Suppressor macrophage treated with lipopolysaccharide for 1 hour (primary cell): ENCODE measurements around the gene ZNF3.

Experiments used
- DNase-seq, 3 donors: peaks; one replicate each; pipeline ENCODE4 v3.0.0-alpha.2; 2020 to 2022

The ZNF3 gene

DNA sequence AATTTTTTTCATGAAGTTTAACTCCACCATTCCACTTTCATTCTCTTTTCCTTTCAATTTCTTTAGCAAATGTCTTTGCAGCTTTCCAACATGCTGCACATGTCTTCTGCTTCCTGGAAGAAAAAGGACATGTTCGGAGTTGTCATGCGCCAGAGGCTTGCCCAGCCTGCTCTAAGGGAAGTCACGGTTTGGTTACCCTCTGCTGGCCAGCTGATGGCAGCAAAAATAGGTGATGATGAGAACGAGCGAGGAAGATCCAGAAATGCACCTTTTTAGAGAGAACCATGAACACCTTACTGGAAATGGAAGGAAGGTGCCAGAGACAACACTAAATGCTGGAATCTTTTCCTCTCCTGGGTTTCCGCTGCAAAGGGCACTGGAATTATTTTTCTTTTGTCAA, 36.8 kb downstream of the ZNF3 start:
- DNase-seq, result peak; percentile 40 to 55 (median 42)

DNA sequence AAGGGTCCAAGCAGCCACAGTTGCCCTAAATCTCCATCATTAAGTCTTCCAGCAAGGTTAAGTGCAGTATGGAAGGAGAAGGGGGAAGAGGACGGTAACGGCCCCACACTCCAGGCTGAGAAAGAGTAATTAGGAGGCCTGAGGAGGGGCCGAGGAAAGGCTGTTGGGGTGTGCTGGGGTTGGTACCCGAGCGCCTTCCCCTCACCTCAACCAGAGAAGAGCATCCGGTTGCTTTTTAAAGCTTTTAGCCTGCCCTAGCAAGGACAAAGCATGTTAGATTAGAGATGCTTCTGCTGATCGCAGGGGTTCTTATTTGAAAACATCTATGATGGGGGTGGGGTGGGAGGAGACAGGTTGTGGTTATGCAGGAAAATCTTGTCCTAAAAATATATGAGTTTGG, 40.9 kb downstream of the ZNF3 start:
- no peak for DNase-seq

DNA sequence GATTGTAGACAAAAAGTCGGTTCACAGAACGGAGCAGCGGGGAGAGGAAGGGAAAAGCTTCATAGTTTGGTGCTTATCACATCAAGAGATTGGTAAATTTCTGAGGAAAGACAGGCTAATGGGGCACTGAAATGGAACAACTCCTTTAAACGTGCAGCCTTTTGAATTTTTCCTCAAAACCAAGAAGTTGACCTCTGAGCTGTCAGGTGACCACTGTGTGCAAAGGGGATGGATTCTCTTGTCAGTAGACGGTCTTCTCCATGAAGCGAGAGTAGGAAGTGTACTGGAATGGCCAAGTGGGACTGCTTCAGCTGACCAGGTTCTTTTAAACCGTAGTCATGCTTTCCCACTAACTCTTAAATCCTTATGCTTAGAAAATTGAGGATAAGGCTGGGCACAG, 43.2 kb downstream of the ZNF3 start:
- no peak for DNase-seq

DNA sequence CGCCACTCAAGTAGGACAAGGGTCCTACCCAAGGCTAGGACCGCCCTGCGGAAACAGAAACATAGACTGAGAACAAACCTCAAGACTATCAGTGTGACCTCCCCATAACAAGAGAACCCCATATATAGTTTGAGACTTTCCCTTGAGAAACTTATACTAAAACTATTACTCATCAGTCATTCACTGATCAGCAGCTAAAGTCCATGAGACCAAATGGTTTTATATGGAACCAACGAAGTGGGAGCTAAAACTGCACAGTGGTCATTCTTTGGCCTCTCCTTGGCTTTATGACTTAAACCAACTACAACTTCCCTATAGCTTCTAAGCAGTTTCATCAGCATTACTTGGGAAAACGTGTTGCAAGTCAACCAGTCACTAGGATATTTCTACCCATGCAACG, 45.6 kb downstream of the ZNF3 start:
- DNase-seq, result no peak

DNA sequence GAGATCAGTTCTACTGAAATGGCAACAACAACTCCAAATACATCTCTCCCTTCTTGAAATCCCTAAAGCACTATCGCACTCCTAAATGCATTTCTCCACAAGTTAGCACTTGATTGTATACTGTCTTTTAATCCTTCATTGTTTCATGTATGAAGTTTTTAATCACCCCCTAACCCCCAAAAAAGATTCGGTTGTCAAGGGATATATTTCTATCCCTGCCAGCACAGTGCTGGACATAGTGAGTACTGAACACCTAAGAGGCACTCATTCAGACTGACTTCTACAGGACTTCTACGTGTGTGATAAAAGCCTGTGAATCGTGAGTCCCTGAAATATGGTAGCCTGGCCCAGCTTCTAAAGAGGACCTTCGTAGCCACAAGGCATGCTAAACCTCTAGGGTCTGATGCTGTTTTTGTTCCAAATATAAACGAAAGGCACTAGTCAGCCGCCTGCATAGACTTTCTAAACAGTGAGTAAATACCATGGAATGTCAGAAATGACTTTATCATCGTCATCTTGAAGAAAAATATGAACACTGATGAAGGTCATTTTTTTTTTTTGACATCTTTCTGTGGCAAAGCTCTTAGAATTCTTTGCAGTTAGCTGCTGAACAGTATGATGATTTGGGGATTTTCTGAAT, 46.5 kb downstream of the ZNF3 start:
- DNase-seq, result no peak

DNA sequence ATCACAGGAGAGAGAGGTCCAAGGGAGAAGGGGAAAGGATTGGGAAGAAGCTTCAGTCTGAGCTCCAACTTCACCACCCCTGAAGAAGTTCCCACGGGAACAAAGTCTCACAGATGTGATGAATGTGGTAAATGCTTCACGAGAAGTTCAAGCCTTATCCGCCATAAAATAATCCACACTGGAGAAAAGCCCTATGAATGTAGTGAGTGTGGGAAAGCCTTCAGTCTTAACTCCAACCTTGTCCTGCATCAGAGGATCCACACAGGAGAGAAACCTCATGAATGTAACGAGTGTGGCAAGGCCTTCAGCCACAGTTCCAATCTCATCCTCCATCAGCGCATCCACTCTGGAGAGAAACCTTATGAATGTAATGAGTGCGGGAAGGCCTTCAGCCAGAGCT, 48.0 kb downstream of the ZNF3 start:
- DNase-seq, result no peak

DNA sequence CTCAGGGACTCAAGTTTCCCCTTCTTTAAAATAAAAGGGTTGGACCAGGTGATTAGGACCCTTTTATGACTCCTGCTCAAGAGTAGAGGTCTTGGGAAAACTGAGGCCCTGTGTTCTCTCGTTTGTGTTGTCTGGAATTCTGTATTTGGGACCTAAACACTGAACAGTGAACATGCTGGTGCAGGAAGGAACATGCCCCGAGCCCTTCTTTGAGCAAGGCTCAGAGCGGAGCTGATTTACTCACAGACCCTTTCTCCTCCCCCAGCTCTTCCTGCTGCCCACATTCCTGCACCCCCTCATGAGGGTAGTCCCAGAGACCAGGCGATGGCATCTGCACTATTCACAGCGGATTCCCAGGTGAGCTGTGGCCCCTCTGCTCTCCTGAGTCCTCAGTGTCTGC, 51.9 kb downstream of the ZNF3 start:
- no peak for DNase-seq

DNA sequence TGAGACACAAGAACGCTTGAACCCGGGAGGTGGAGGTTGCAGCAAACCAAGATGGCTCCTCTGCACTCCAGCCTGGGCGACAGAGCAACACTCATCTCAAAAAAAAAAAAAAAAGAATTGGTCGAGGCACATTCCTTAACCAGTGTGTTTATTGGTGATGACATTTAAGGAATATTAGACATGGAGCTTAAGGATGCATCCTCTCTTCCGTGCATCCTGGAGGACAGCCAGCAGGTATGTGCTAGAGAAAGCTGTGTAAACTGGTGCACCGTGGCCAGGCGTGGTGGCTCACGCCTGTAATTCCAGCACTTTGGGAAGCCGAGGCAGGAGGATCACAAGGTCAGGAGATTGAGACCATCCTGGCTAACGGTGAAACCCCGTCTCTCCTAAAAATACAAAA, 54.3 kb downstream of the ZNF3 start:
- no peak for DNase-seq

DNA sequence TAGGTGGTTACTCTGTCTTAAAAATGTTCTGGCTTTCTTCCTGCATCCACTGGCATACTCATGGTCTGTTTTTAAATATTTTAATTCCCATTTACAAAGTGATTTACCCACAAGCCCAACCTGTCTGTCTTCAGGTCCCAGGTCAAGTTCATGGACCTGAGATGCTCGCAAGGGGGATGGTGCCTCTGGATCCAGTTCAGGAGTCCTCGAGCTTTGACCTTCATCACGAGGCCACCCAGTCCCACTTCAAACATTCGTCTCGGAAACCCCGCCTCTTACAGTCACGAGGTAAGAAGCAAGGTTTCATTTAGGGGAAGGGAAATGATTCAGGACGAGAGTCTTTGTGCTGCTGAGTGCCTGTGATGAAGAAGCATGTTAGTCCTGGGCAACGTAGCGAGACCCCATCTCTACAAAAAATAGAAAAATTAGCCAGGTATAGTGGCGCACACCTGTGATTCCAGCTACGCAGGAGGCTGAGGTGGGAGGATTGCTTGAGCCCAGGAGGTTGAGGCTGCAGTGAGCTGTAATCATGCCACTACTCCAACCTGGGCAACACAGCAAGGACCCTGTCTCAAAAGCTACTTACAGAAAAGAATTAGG, 57.4 kb downstream of the ZNF3 start:
- no peak for DNase-seq

DNA sequence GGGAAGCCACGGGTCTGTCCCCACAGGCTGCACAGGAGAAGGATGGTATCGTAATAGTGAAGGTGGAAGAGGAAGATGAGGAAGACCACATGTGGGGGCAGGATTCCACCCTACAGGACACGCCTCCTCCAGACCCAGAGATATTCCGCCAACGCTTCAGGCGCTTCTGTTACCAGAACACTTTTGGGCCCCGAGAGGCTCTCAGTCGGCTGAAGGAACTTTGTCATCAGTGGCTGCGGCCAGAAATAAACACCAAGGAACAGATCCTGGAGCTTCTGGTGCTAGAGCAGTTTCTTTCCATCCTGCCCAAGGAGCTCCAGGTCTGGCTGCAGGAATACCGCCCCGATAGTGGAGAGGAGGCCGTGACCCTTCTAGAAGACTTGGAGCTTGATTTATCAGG, 58.0 kb downstream of the ZNF3 start:
- DNase-seq, result no peak

DNA sequence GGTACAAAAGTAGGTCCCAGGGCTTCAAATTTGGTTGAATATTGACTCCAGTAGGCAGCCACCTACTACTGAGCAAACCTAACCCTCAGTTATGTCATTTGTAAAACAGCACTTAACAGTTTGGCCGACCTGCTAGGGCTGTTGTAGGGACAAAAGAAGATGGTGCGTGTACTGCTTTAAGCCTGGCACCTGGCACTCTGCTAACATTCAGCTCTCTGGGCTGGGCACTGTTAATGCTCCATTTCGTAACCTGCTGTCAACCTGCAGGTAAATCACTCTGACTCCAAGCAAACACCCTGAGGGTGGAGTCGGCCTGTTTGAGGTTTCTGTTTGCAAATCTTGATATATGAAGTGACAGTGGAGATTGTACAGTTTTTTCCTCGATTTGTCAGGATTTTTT, 58.9 kb downstream of the ZNF3 start:
- no peak for DNase-seq

DNA sequence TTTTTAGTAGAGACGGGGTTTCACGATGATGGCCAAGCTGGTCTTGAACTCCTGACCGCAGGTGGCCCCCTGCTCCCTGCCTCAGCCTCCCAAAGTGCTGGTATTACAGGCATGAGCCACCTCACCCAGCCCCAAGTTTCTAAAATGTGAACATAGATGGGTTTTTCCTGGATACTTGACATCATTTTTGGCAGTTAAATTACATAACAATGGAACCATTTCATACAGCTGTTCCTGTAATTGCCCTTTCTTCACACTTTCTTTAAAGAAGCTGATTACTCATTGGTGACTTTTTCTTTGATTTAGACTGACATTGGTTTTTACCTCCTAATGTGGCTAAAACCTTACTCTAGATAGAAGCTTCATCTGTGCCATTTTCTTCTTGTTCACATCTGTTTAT, 60.2 kb downstream of the ZNF3 start:
- peak; percentile 41 to 72 (median 63) for DNase-seq
